Activated T-cell treated with anti-CD3 and anti-CD28 coated beads, Interleukin-2, amount 50 U/mL, for 4 hours (primary cell): Measurements from ENCODE around the gene PPFIA4. TPM values are rescaled to one million over a fixed set of nuclear protein-coding genes. Genes with fewer than 3 reads are reported as not detected.

Source experiments
- ATAC-seq, 2 donors: fragments of 200-7000 bp; cut with Tn5 transposase; one replicate each; pipeline ENCODE4 v1.10.0; 2021
- DNase-seq: peaks from one replicate; pipeline ENCODE4 v3.0.0-alpha.2; 2020
- H3K27me3 Mint-ChIP-seq: one replicate; pipeline ENCODE4 v1.8.0; 2021; ENCODE audit warnings: low read depth, mixed read lengths
- H3K36me3 Mint-ChIP-seq: one replicate; pipeline ENCODE4 v1.8.0; 2022; ENCODE audit warnings: mixed read lengths; ENCODE audit not compliant: insufficient read depth
- H3K4me1 Mint-ChIP-seq: one replicate; pipeline ENCODE4 v1.8.0; 2021; ENCODE audit warnings: low read depth, mixed read lengths
- H3K4me3 Mint-ChIP-seq: one replicate; pipeline ENCODE4 v1.8.0; 2021; ENCODE audit warnings: mild to moderate bottlenecking, moderate library complexity, mixed read lengths
- H3K9me3 Mint-ChIP-seq: one replicate; pipeline ENCODE4 v1.8.0; 2021; ENCODE audit warnings: mixed read lengths
- total RNA-seq, 3 donors: library from RNA; stranded (reverse); gene quantifications; one replicate each; pipeline ENCODE4 v1.2.1, GENCODE V29; 2021

Gene PPFIA4
- total RNA-seq, 3 donors from 2014 or later, result 0.37 to 1.2 (median 0.82) TPM

GRCh38 chr1:203084588-203085527, 58.6 kb downstream of the PPFIA4 start:
- ATAC-seq (no peak), DNase-seq (no peak)
- Mint-ChIP-seq H3K9me3 (no peaks in the 10 kb centered on the region), H3K27me3 (peaks cover 5% of the 10 kb centered on the region), H3K36me3 (no peaks in the 10 kb centered on the region), H3K4me3 (no peak overlapping the region), H3K4me1 (no peaks in the 10 kb centered on the region)

- no peak within 1 kb of the TSS for H3K4me3 Mint-ChIP-seq
- no peak for ATAC-seq
- no peaks in the 10 kb centered on the region for H3K4me1 Mint-ChIP-seq
- peaks cover 10% of the 10 kb centered on the region for H3K27me3 Mint-ChIP-seq
- H3K36me3 Mint-ChIP-seq, result no peaks in the 10 kb centered on the region
- no peak for DNase-seq
- no peaks in the 10 kb centered on the region for H3K9me3 Mint-ChIP-seq
These were observed 59.5 kb downstream of the PPFIA4 start, which contains the start of gene MYOG for GRCh38 chr1:203085528-203086406. Gene MYOG, minus strand, starts transcription at chr1:203086012. Its CDS starts 51 bp downstream, at chr1:203085961.

GRCh38 chr1:203086992-203087763, 60.9 kb downstream of the PPFIA4 start:
- H3K27me3 Mint-ChIP-seq, result peaks cover 18% of the 10 kb centered on the region
- ATAC-seq, result no peak
- no peaks in the 10 kb centered on the region for H3K36me3 Mint-ChIP-seq
- DNase-seq, result no peak
- no peak overlapping the region for H3K4me3 Mint-ChIP-seq
- no peaks in the 10 kb centered on the region for H3K4me1 Mint-ChIP-seq
- H3K9me3 Mint-ChIP-seq, result no peaks in the 10 kb centered on the region

GRCh38 chr1:203088441-203088840, 62.1 kb downstream of the PPFIA4 start:
- H3K4me3 Mint-ChIP-seq, result no peak overlapping the region
- H3K9me3 Mint-ChIP-seq, result no peaks in the 10 kb centered on the region

GRCh38 chr1:203089001-203089650, 62.8 kb downstream of the PPFIA4 start:
- ATAC-seq (no peak), DNase-seq (no peak)
- H3K9me3 Mint-ChIP-seq, result no peaks in the 10 kb centered on the region
- H3K27me3 Mint-ChIP-seq, result peaks cover 26% of the 10 kb centered on the region
- no peaks in the 10 kb centered on the region for H3K4me1 Mint-ChIP-seq
- H3K36me3 Mint-ChIP-seq, result no peaks in the 10 kb centered on the region
- H3K4me3 Mint-ChIP-seq, result no peak overlapping the region

More at GRCh38 chr1:203088441-203088840, 62.1 kb downstream of the PPFIA4 start:
- no peaks in the 10 kb centered on the region for H3K36me3 Mint-ChIP-seq
- peaks cover 24% of the 10 kb centered on the region for H3K27me3 Mint-ChIP-seq
- no peaks in the 10 kb centered on the region for H3K4me1 Mint-ChIP-seq
- no peak for ATAC-seq
- no peak for DNase-seq

GRCh38 chr1:203089651-203090045, 63.4 kb downstream of the PPFIA4 start:
- peaks cover 5% of the 10 kb centered on the region for H3K9me3 Mint-ChIP-seq
- ATAC-seq, result no peak
- no peaks in the 10 kb centered on the region for H3K4me1 Mint-ChIP-seq
- H3K36me3 Mint-ChIP-seq, result no peaks in the 10 kb centered on the region
- peaks cover 26% of the 10 kb centered on the region for H3K27me3 Mint-ChIP-seq
- no peak overlapping the region for H3K4me3 Mint-ChIP-seq
- DNase-seq, result no peak

- Mint-ChIP-seq H3K36me3 (no peaks in the 10 kb centered on the region), H3K9me3 (peaks cover 14% of the 10 kb centered on the region), H3K27me3 (peaks cover 26% of the 10 kb centered on the region)
These were observed 64.3 kb downstream of the PPFIA4 start for GRCh38 chr1:203090421-203091198.

GRCh38 chr1:203091199-203091477, 64.8 kb downstream of the PPFIA4 start:
- peaks cover 20% of the 10 kb centered on the region for H3K9me3 Mint-ChIP-seq
- H3K4me3 Mint-ChIP-seq, result no peak overlapping the region
- no peaks in the 10 kb centered on the region for H3K36me3 Mint-ChIP-seq
- peaks cover 26% of the 10 kb centered on the region for H3K27me3 Mint-ChIP-seq
- DNase-seq, result no peak
- ATAC-seq, result no peak
- no peaks in the 10 kb centered on the region for H3K4me1 Mint-ChIP-seq

More at GRCh38 chr1:203090421-203091198, 64.3 kb downstream of the PPFIA4 start:
- H3K4me3 Mint-ChIP-seq, result no peak overlapping the region
- DNase-seq (no peak), ATAC-seq (no peak)
- no peaks in the 10 kb centered on the region for H3K4me1 Mint-ChIP-seq

GRCh38 chr1:203091761-203092330, 65.6 kb downstream of the PPFIA4 start:
- Mint-ChIP-seq H3K4me1 (no peaks in the 10 kb centered on the region), H3K4me3 (no peak overlapping the region), H3K27me3 (peaks cover 26% of the 10 kb centered on the region), H3K9me3 (peaks cover 20% of the 10 kb centered on the region), H3K36me3 (no peaks in the 10 kb centered on the region)
- ATAC-seq, result no peak
- DNase-seq, result no peak

- H3K36me3 Mint-ChIP-seq, result no peaks in the 10 kb centered on the region
- DNase-seq (no peak), ATAC-seq (no peak)
- peaks cover 27% of the 10 kb centered on the region for H3K27me3 Mint-ChIP-seq
- no peaks in the 10 kb centered on the region for H3K4me1 Mint-ChIP-seq
- peaks cover 20% of the 10 kb centered on the region for H3K9me3 Mint-ChIP-seq
- H3K4me3 Mint-ChIP-seq, result no peak overlapping the region
These were observed 67.6 kb downstream of the PPFIA4 start for GRCh38 chr1:203093754-203094410.

GRCh38 chr1:203095061-203095690, 68.9 kb downstream of the PPFIA4 start:
- Mint-ChIP-seq H3K36me3 (no peaks in the 10 kb centered on the region), H3K4me3 (no peak overlapping the region), H3K27me3 (peaks cover 30% of the 10 kb centered on the region), H3K4me1 (no peaks in the 10 kb centered on the region), H3K9me3 (peaks cover 20% of the 10 kb centered on the region)
- DNase-seq (no peak), ATAC-seq (no peak)

- H3K27me3 Mint-ChIP-seq, result peaks cover 30% of the 10 kb centered on the region
- no peaks in the 10 kb centered on the region for H3K4me1 Mint-ChIP-seq
- DNase-seq, result no peak
- no peak for ATAC-seq
- H3K9me3 Mint-ChIP-seq, result peaks cover 20% of the 10 kb centered on the region
- no peak overlapping the region for H3K4me3 Mint-ChIP-seq
- H3K36me3 Mint-ChIP-seq, result no peaks in the 10 kb centered on the region
These were observed 70.3 kb downstream of the PPFIA4 start for GRCh38 chr1:203096566-203096965.
